C4-2B (cell line): ENCODE results near the gene TALDO1.

Source experiments
- CTCF ChIP-seq: fragments of 450-650 bp; conservative IDR thresholded peaks from 2 replicates; pipeline ENCODE4 v1.5.1; 2017; ENCODE audit warnings: mild to moderate bottlenecking
- ZFX ChIP-seq: fragments of 450-650 bp; IDR thresholded peaks from 2 replicates; pipeline ENCODE4 v1.6.1; 2017

- TF ChIP-seq ZFX = no peak
- TF ChIP-seq CTCF = no peak
Measured at GRCh38 chr11:773425-773824, 26.2 kb downstream of the TALDO1 start.
